ENCODE measurements around the gene VWC2L.

Gene VWC2L

DNA sequence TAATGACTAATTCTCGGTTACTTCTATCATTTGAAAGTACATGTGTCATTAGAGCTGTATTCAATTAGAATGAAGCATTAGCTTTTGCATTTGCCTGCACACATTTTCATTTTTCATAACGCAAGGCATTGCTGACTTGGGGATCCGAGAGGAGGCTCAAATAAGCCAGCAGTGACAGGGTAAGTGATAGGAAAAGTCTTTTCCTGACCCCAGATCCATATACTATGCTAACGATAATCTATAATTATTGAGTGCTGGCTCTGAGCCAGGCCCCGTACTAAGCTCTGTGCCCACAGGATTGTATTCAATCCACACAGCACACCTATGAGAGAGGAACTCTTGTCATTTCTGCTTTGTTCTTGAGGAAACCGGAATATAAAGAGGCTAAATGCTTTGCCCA is 168.2 kb downstream of the VWC2L start:
- TF ChIP-seq SIN3A (IDR thresholded peaks at IDR 0.05; ENCODE audit: borderline replicate concordance, insufficient read depth, low read length) (no peak), POLR2AphosphoS5 (IDR thresholded peaks at IDR 0.05; ENCODE audit: low read depth, low read length) (no peak), TAF1 (IDR thresholded peaks at IDR 0.05; ENCODE audit: borderline replicate concordance, insufficient read depth, low read length) (no peak), FOXP2 (optimal IDR thresholded peaks at IDR 0.05; ENCODE audit: borderline replicate concordance, extremely low read depth, extremely low read length, insufficient read depth) (no peak)
- TF ChIP-seq, protein P1, sequence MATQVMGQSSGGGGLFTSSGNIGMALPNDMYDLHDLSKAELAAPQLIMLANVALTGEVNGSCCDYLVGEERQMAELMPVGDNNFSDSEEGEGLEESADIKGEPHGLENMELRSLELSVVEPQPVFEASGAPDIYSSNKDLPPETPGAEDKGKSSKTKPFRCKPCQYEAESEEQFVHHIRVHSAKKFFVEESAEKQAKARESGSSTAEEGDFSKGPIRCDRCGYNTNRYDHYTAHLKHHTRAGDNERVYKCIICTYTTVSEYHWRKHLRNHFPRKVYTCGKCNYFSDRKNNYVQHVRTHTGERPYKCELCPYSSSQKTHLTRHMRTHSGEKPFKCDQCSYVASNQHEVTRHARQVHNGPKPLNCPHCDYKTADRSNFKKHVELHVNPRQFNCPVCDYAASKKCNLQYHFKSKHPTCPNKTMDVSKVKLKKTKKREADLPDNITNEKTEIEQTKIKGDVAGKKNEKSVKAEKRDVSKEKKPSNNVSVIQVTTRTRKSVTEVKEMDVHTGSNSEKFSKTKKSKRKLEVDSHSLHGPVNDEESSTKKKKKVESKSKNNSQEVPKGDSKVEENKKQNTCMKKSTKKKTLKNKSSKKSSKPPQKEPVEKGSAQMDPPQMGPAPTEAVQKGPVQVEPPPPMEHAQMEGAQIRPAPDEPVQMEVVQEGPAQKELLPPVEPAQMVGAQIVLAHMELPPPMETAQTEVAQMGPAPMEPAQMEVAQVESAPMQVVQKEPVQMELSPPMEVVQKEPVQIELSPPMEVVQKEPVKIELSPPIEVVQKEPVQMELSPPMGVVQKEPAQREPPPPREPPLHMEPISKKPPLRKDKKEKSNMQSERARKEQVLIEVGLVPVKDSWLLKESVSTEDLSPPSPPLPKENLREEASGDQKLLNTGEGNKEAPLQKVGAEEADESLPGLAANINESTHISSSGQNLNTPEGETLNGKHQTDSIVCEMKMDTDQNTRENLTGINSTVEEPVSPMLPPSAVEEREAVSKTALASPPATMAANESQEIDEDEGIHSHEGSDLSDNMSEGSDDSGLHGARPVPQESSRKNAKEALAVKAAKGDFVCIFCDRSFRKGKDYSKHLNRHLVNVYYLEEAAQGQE (IDR thresholded peaks at IDR 0.05; ENCODE audit: insufficient read depth in 1 of 2, low read depth in 2 of 2, low read length in 2 of 2), result no peak

DNA sequence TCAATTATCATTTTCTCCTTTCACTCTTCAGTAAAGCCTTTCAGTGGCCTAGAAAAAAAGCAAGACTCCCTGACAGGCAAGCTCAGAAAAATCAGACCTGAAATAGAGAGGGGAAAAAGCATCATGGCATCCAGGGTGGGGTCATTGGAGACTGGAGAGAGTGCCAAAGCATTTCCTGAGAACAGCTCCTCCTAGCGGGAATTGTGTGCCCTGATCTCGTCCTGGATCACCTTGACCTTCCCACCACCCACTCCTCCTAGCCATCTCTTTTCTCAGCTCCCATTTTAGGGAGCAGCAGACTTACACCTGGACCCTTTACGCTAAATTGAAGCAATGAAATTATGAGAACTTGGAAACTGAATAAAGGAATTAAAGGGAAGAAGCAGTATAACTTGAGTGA is 176.6 kb downstream of the VWC2L start:
- TF ChIP-seq SIN3A (IDR thresholded peaks at IDR 0.05; ENCODE audit: borderline replicate concordance, insufficient read depth, low read length) (no peak), POLR2AphosphoS5 (IDR thresholded peaks at IDR 0.05; ENCODE audit: low read depth, low read length) (no peak), FOXP2 (optimal IDR thresholded peaks at IDR 0.05; ENCODE audit: borderline replicate concordance, extremely low read depth, extremely low read length, insufficient read depth) (no peak), TAF1 (IDR thresholded peaks at IDR 0.05; ENCODE audit: borderline replicate concordance, insufficient read depth, low read length) (no peak)
- TF ChIP-seq, protein P1 (IDR thresholded peaks at IDR 0.05; ENCODE audit: insufficient read depth in 1 of 2, low read depth in 2 of 2, low read length in 2 of 2), result no peak

DNA sequence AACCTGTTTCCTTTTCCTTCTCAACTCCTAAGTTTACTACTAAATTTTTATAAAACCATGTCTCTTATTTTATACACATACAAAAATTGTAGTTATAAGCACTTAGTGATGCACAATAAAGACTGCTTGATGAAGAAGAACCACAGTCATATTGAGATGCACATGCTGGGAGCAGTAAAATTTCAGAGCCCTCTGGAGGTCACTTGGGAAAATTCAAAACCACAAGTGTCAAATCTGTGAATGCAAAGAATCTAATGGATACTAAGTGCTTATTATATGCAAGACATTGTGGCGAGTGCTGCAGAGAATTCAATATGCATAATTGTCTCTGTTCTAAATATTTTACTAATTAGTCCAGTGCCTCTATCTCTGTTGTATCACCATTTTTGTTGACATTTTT is 180.5 kb downstream of the VWC2L start:
- no peak for TF ChIP-seq TAF1 (IDR thresholded peaks at IDR 0.05; ENCODE audit: borderline replicate concordance, insufficient read depth, low read length)
- TF ChIP-seq SIN3A (IDR thresholded peaks at IDR 0.05; ENCODE audit: borderline replicate concordance, insufficient read depth, low read length), result no peak
- no peak for TF ChIP-seq FOXP2 (optimal IDR thresholded peaks at IDR 0.05; ENCODE audit: borderline replicate concordance, extremely low read depth, extremely low read length, insufficient read depth)

DNA sequence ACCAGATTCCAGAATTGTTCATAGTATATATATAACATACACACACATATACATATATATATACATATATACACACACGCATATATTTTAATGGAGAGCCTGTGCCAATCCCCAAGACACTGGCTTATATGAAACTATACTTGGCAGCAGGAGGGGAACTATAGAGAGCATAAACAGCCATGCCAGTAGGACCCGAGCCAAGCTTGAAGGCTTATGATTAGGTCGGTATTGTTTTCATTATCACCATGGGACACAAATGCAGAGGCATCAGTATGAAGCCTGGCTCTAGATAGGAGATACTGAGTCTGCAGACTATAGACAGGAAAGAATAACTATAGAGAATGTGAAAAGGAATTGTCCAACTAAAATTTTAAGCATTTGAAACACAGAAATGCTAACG is 181.2 kb downstream of the VWC2L start:
- TF ChIP-seq TAF1 (IDR thresholded peaks at IDR 0.05; ENCODE audit: borderline replicate concordance, insufficient read depth, low read length) (no peak), FOXP2 (optimal IDR thresholded peaks at IDR 0.05; ENCODE audit: borderline replicate concordance, extremely low read depth, extremely low read length, insufficient read depth) (no peak), POLR2AphosphoS5 (IDR thresholded peaks at IDR 0.05; ENCODE audit: low read depth, low read length) (no peak), SIN3A (IDR thresholded peaks at IDR 0.05; ENCODE audit: borderline replicate concordance, insufficient read depth, low read length) (no peak)
- TF ChIP-seq, protein P1 (IDR thresholded peaks at IDR 0.05; ENCODE audit: insufficient read depth in 1 of 2, low read depth in 2 of 2, low read length in 2 of 2), result no peak

DNA sequence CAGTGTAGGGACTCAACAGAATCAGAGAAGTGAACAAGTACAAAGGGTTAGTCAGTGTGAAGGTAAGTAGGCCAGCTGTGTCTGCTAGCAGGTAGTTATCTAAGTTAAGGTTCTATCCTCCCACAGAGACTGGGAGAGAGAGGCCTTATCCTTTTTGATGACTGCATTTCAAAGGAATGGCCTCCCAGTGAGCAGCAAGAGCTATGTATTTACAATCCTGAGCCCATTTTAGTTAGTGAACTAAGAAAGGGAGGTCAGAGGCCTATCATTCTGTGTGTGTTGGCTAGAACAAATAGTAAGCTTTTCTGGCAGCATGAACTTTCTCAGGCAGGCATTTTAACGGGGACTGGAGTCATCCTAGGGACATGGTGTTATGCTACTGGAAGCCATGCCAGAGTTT is 182.9 kb downstream of the VWC2L start:
- TF ChIP-seq, protein P1 (IDR thresholded peaks at IDR 0.05; ENCODE audit: insufficient read depth in 1 of 2, low read depth in 2 of 2, low read length in 2 of 2), result no peak
- TF ChIP-seq TAF1 (IDR thresholded peaks at IDR 0.05; ENCODE audit: borderline replicate concordance, insufficient read depth, low read length), result no peak
